IMR-90 (cell line): ENCODE results near the gene RHBDF2. TPM values are rescaled to one million over a fixed set of nuclear protein-coding genes. Genes with fewer than 3 reads are reported as not detected.

Source experiments
- ATAC-seq: fragments of 200-7000 bp; cut with Tn5 transposase; 2 replicates; pipeline ENCODE4 v1.9.1; 2020; ENCODE audit warnings: low read depth, mild to moderate bottlenecking, moderate library complexity
- BruUV-seq: library from RNA; stranded (reverse); fragments of 400-500 nt; replicated peaks from 2 replicates; lab custom pipeline; 2021; lab: Mats Ljungman, UMichigan
- CTCF ChIA-PET: fragments of 300-600 bp; formaldehyde crosslinking; extraction: SDS; loops from one replicate; lab custom pipeline; 2021; ENCODE audit warnings: antibody characterized with exemption; lab: Yijun Ruan, JAX
- POLR2A ChIA-PET: fragments of 300-600 bp; sonication (Branson Sonifier 250); formaldehyde crosslinking; loops from one replicate; lab custom pipeline; 2022; ENCODE audit warnings: antibody characterized with exemption; ENCODE audit not compliant: unreplicated experiment; lab: Charles Lee
- DNase-seq: peaks from one replicate; pipeline ENCODE4 v3.0.0; 2013
- H2AFZ ChIP-seq: replicated peaks from 2 replicates; pipeline ENCODE3; 2013; ENCODE audit warnings: low read length, mild to moderate bottlenecking; ENCODE audit not compliant: poor library complexity
- H2AK5ac ChIP-seq: 2 replicates; pipeline ENCODE4 v1.6.1; 2013; ENCODE audit warnings: low read depth, low read length, inconsistent platforms
- H2AK9ac ChIP-seq: replicated peaks from 2 replicates; pipeline ENCODE3; 2013; ENCODE audit warnings: mild to moderate bottlenecking, low read depth, low read length, moderate library complexity; ENCODE audit not compliant: poor library complexity
- H2BK120ac ChIP-seq: 2 replicates; pipeline ENCODE4 v1.6.1; 2013; ENCODE audit warnings: low read depth, low read length, inconsistent platforms
- H2BK15ac ChIP-seq: 3 replicates; pipeline ENCODE4 v1.6.1; 2013; ENCODE audit warnings: low read depth, low read length, inconsistent platforms
- H2BK20ac ChIP-seq: 2 replicates; pipeline ENCODE4 v1.6.1; 2013; ENCODE audit warnings: low read depth, mild to moderate bottlenecking, inconsistent platforms, low read length, moderate library complexity
- H2BK5ac ChIP-seq: 2 replicates; pipeline ENCODE4 v1.6.1; 2013; ENCODE audit warnings: mild to moderate bottlenecking, low read depth, low read length, inconsistent platforms; ENCODE audit not compliant: poor library complexity, severe bottlenecking
- H3K14ac ChIP-seq: replicated peaks from 2 replicates; pipeline ENCODE4 v1.6.1; 2013; ENCODE audit warnings: low read depth, low read length, inconsistent platforms
- H3K18ac ChIP-seq: 2 replicates; pipeline ENCODE4 v1.6.1; 2013; ENCODE audit warnings: low read depth, low read length, control low read depth
- H3K23ac ChIP-seq: 2 replicates; pipeline ENCODE4 v1.6.1; 2013; ENCODE audit warnings: low read depth, low read length, inconsistent platforms
- H3K27ac ChIP-seq: 2 replicates; pipeline ENCODE4 v1.5.1; 2013; ENCODE audit warnings: mild to moderate bottlenecking, control low read depth, low read length; ENCODE audit not compliant: insufficient read depth
- H3K27me3 ChIP-seq: 2 replicates; pipeline ENCODE4 v1.6.1; 2013; ENCODE audit warnings: low read length; ENCODE audit not compliant: control insufficient read depth, insufficient read depth
- H3K36me3 ChIP-seq: 2 replicates; pipeline ENCODE4 v1.6.1; 2013; ENCODE audit warnings: low read length, mixed read lengths; ENCODE audit not compliant: control insufficient read depth, insufficient read depth
- H3K4ac ChIP-seq: 2 replicates; pipeline ENCODE4 v1.6.1; 2013; ENCODE audit warnings: low read depth, low read length, inconsistent platforms
- H3K4me1 ChIP-seq: 2 replicates; pipeline ENCODE4 v1.6.1; 2013; ENCODE audit warnings: low read length, mixed read lengths; ENCODE audit not compliant: control insufficient read depth, insufficient read depth
- H3K4me2 ChIP-seq: 2 replicates; pipeline ENCODE4 v1.6.1; 2013; ENCODE audit warnings: low read depth, mild to moderate bottlenecking, control low read depth, low read length, moderate library complexity
- H3K4me3 ChIP-seq: 2 replicates; pipeline ENCODE4 v1.5.1; 2013; ENCODE audit warnings: low read depth, mild to moderate bottlenecking, control low read depth, low read length, moderate library complexity; ENCODE audit not compliant: insufficient read depth
- H3K56ac ChIP-seq: 2 replicates; pipeline ENCODE4 v1.6.1; 2013; ENCODE audit warnings: low read length, inconsistent platforms; ENCODE audit not compliant: insufficient read depth; ENCODE audit errors: extremely low read depth
- H3K79me1 ChIP-seq, 2 experiments: 2 replicates each; pipeline ENCODE4 v1.6.1; 2013; ENCODE audit warnings: low read length in 2 of 2, inconsistent platforms in 1 of 2, low read depth in 1 of 2
- H3K9ac ChIP-seq: 2 replicates; pipeline ENCODE4 v1.6.1; 2013; ENCODE audit warnings: low read depth, low read length, control low read depth
- H3K9me1 ChIP-seq: 2 replicates; pipeline ENCODE4 v1.6.1; 2013; ENCODE audit warnings: low read length, inconsistent platforms; ENCODE audit not compliant: insufficient read depth
- H3K9me3 ChIP-seq: 2 replicates; pipeline ENCODE4 v1.6.1; 2013; ENCODE audit warnings: low read length; ENCODE audit not compliant: control insufficient read depth, insufficient read depth
- H4K20me1 ChIP-seq: 2 replicates; pipeline ENCODE4 v1.6.1; 2013; ENCODE audit warnings: low read length, inconsistent platforms; ENCODE audit not compliant: insufficient read depth
- H4K5ac ChIP-seq: 2 replicates; pipeline ENCODE4 v1.6.1; 2013; ENCODE audit warnings: mild to moderate bottlenecking, low read depth, low read length, control low read depth
- H4K8ac ChIP-seq, 2 experiments: 2 replicates each; pipeline ENCODE4 v1.6.1; 2013; ENCODE audit warnings: low read depth in 2 of 2, low read length in 2 of 2, control low read depth in 1 of 2, inconsistent platforms in 1 of 2
- H4K91ac ChIP-seq: 2 replicates; pipeline ENCODE4 v1.6.1; 2013; ENCODE audit warnings: low read depth, low read length, inconsistent platforms; ENCODE audit not compliant: insufficient read depth
- CHD1 ChIP-seq: IDR thresholded peaks from 2 replicates; pipeline ENCODE4 v1.6.1; 2012; ENCODE audit warnings: low read depth, low read length, improper control_type of control experiment
- MAFK ChIP-seq: IDR thresholded peaks from 2 replicates; pipeline ENCODE4 v1.6.1; 2012; ENCODE audit warnings: low read depth, low read length, improper control_type of control experiment
- RFX5 ChIP-seq: IDR thresholded peaks from 2 replicates; pipeline ENCODE4 v1.8.0; 2012; ENCODE audit warnings: low read depth, mild to moderate bottlenecking, low read length, moderate library complexity
- SMC3 ChIP-seq: fragments of 150-350 bp; IDR thresholded peaks from 2 replicates; pipeline ENCODE4 v1.6.1; 2016; ENCODE audit warnings: low read depth, mild to moderate bottlenecking, antibody characterized with exemption, low read length, moderate library complexity
- WGBS, 2 experiments: methylation state at CpG; one replicate each; pipeline versions ENCODE4 v1.1.5 to v1.1.7; 2013; ENCODE audit warnings: missing lambda C conversion rate in 2 of 2; ENCODE audit not compliant: insufficient read length in 1 of 2; ENCODE audit errors: extremely low coverage in 2 of 2; 5-methylcytosine and 5-hydroxymethylcytosine counted together
- dilution Hi-C: fragments of 300-500 bp; cut with HindIII; formaldehyde crosslinking; loops from one replicate; pipeline ENCODE4 v1.14.3; 2018; ENCODE audit warnings: low sequenced_read_pairs; ENCODE audit not compliant: unreplicated experiment
- in situ Hi-C: fragments of 300-500 bp; cut with MboI; formaldehyde crosslinking; loops from 3 replicates; pipeline ENCODE4 v1.14.3; 2019; ENCODE audit warnings: low sequenced_read_pairs, inconsistent platforms, mixed read lengths
- intact Hi-C: fragments of 100-400 bp; cut with micrococcal nuclease; formaldehyde crosslinking; loops from 2 replicates; pipeline ENCODE4 v1.10.0; 2022
- polyA plus RNA-seq, 3 experiments: library from polyadenylated mRNA; depleted of rRNA; stranded (reverse); fragments of >200 nt; gene quantifications; 2 replicates each; pipeline ENCODE4 v1.2.3, GENCODE V29; 2012; ENCODE audit warnings: low replicate concordance in 1 of 3
- total RNA-seq: library from RNA; depleted of rRNA; stranded (reverse); fragments of >200 nt; gene quantifications from 2 replicates; pipeline ENCODE4 v1.2.3, GENCODE V29; 2012
- TF ChIP-seq, protein P1 (sequence below): fragments of 150-350 bp; IDR thresholded peaks from 2 replicates; pipeline ENCODE4 v1.6.1; 2016; ENCODE audit warnings: low read depth, mild to moderate bottlenecking, low read length, moderate library complexity, borderline replicate concordance

The RHBDF2 gene
- total and polyA plus RNA-seq, 2 of the 4 experiments (the other 2 are of a cell fraction): 1.3 to 8.3 TPM

DNA sequence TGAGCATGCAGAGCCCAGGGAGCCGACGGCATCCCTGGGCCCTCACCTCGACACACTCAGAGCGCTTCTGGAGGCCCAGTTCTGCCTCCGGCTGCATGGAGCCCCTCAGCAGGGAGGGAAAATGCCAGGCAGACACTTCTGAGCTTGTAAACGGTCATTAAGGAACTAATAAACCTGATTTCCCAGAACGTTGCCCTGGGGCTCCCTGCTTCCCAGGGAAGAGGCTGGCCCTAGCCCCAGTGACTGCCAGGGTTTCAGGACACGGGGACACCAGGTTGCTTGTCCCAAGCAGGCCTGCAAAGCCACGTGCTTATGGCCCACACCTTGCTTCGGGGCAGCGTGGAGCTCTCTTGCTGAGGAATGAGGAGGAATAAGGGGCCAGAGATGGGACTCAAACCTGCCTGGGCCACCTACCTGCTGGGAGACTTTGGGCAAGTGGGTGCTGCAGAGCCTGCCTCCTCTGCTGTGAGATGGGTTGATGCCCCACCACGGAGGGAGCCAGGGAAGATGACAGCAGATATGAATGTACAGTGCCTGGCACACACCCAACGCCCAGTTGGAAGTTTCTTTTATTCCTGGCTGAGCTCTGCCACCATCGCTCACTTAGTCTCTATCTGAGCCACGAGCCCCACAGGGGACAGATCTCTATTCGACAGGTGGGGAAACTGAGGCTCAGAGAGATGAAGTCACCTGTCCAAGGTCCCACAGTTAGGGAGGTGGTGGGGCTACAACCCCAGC, 5.4 kb downstream of the RHBDF2 start:
- CTCF ChIA-PET: no interaction called here
- Histone ChIP-seq H4K20me1 (no peaks in the 10 kb centered on the region), H3K4ac (no peak overlapping the region), H3K36me3 (no peaks in the 10 kb centered on the region), H3K27me3 (no peaks in the 10 kb centered on the region), H3K18ac (no peak overlapping the region), H3K79me1 (peaks cover 4 to 30% of the 10 kb centered on the region in 2 experiments; a peak in 3 of 4 replicates), H3K23ac (no peak overlapping the region), H3K9me1 (peaks cover 11% of the 10 kb centered on the region), H3K14ac (no peak overlapping the region), H3K9me3 (no peaks in the 10 kb centered on the region), H3K27ac (no peak overlapping the region), H2BK120ac (no peak overlapping the region), H3K4me1 (peaks cover 34% of the 10 kb centered on the region), H3K4me2 (no peak overlapping the region), H2AK9ac (peak overlapping the region; percentile 30), H2BK20ac (no peak overlapping the region), H3K56ac (no peak overlapping the region), H4K5ac (no peak overlapping the region), H2BK5ac (no peak overlapping the region), H2AFZ (no peak overlapping the region), H2AK5ac (no peak overlapping the region), H4K8ac (no peak overlapping the region), H2BK15ac (no peak overlapping the region), H3K4me3 (no peak overlapping the region), H4K91ac (no peak overlapping the region), H3K9ac (no peak overlapping the region)
- TF ChIP-seq CHD1 (no peak), MAFK (no peak), SMC3 (no peak), RFX5 (no peak)
- TF ChIP-seq, protein P1, sequence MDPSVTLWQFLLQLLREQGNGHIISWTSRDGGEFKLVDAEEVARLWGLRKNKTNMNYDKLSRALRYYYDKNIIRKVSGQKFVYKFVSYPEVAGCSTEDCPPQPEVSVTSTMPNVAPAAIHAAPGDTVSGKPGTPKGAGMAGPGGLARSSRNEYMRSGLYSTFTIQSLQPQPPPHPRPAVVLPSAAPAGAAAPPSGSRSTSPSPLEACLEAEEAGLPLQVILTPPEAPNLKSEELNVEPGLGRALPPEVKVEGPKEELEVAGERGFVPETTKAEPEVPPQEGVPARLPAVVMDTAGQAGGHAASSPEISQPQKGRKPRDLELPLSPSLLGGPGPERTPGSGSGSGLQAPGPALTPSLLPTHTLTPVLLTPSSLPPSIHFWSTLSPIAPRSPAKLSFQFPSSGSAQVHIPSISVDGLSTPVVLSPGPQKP: no peak
- BruUV-seq: no TSS peak
- POLR2A ChIA-PET: no interaction called here
- DNase-seq (no peak), ATAC-seq (no peak)
- WGBS, 2 experiments: 81% methylated on average over 10 of the region's 16 CpGs; no CpG with 5 or more reads in 1 of the 2 experiments
- dilution Hi-C loops: no loop called here
- intact Hi-C loops: no loop called here
- in situ Hi-C loops: no loop called here
